ENCODE results near the gene MCTP1. TPM values are rescaled to one million over a fixed set of nuclear protein-coding genes. Genes with fewer than 3 reads are reported as not detected.

MCTP1 gene
- total RNA-seq = 10 to 100 TPM in 2 of 4 donors, 1 to 10 TPM in 2; 5.7 to 33.5 (median 17.4) TPM

DNA sequence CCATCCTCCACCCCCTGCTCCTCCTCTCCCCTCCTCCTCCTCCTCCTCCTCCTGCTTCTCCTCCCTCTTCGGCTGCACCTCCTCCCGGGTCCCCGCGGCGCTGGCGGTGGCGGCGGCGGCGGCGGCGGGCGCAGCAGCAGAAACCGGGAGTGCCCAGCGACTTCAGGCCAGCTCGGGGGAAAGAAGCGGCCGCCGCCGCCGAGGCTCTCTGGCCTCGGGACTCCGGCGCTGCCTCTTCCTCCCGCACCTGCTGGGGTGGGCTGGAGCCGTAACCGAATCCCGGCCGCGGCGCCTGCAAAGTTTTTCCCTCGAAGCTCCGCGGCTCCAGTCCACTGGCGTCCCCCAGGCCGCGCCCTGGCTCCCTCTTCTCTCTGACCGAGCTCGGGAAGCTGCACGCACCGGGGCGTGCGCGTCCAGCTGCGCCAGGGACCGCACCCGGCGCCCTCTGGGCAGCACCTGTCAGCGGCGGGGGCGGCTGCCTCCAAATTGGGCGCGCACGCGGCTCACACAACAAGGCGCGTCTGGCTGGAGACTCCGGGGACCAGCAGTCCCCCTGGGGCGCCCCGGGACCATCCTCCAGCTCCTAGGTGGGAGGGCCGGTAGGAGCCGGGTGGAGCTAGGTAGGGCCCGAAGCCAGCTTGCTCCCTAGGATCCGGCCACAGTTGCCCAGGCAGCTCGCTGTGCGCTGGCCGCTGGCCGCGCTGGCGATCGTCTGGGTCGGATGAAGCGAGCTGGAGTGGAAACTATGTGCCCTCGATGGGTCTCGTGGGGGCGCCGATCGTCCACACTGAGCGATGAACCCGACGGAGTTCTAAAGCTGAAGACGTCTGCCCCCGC is at the start of gene MCTP1:
Gene MCTP1, minus strand, starts transcription at position 523 of the 837 bp plus-strand sequence.
- Histone ChIP-seq H3K4me3 (replicated peaks in 1 of 3) (peak within 1 kb of the TSS; percentile 21 to 55 (median 46)), H3K4me1 (peaks cover 4 to 18% of the 10 kb centered on the region in 2 donors), H3K27ac (peak within 1 kb of the TSS in 1 of 3 donors; percentile 22), H3K9me3 (no peaks in the 10 kb centered on the region), H3K27me3 (no peaks in the 10 kb centered on the region), H3K36me3 (no peaks in the 10 kb centered on the region)
- WGBS, 2 donors = 2% methylated on average over 26 to 55 of the region's 83 CpGs
- peak; percentile 58 to 67 for DNase-seq
- intact Hi-C loops (cut with DNase I) = no loop called here
- no peak for TF ChIP-seq POLR2A (IDR thresholded peaks at IDR 0.05)
- TF ChIP-seq, protein P1, sequence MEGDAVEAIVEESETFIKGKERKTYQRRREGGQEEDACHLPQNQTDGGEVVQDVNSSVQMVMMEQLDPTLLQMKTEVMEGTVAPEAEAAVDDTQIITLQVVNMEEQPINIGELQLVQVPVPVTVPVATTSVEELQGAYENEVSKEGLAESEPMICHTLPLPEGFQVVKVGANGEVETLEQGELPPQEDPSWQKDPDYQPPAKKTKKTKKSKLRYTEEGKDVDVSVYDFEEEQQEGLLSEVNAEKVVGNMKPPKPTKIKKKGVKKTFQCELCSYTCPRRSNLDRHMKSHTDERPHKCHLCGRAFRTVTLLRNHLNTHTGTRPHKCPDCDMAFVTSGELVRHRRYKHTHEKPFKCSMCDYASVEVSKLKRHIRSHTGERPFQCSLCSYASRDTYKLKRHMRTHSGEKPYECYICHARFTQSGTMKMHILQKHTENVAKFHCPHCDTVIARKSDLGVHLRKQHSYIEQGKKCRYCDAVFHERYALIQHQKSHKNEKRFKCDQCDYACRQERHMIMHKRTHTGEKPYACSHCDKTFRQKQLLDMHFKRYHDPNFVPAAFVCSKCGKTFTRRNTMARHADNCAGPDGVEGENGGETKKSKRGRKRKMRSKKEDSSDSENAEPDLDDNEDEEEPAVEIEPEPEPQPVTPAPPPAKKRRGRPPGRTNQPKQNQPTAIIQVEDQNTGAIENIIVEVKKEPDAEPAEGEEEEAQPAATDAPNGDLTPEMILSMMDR (IDR thresholded peaks at IDR 0.05) = no peak

DNA sequence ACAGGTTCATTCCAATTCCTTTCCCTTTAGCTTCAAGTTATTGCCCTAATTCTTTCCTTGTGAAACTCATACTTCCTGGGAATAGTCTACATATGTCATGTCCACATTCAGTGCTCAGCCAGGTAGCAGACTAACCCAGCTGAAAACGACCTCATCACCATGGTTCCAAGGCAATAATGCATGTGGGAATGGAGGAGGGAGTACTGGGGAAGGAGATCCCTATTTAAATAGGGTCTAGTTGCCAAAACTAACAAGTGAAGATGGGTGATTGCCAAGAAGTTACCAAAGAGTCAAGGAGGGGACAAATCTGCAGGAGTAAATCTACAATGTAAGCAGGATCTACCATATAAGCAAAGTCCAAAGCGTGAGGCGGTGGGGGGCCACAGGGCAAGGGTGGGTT is 47.3 kb upstream of the MCTP1 start:
- no peaks in the 10 kb centered on the region for H3K9me3 ChIP-seq
- H3K36me3 ChIP-seq = no peaks in the 10 kb centered on the region
- no peak for DNase-seq
- no peaks in the 10 kb centered on the region for H3K4me1 ChIP-seq
- no peak overlapping the region for H3K4me3 ChIP-seq (replicated peaks in 1 of 3)
- intact Hi-C loops (cut with DNase I) = no loop called here
- no peaks in the 10 kb centered on the region for H3K27me3 ChIP-seq
- no peak for TF ChIP-seq POLR2A (IDR thresholded peaks at IDR 0.05)
- TF ChIP-seq, protein P1 (IDR thresholded peaks at IDR 0.05) = no peak
- H3K27ac ChIP-seq = no peak overlapping the region
- WGBS, 2 donors = 76 to 85% methylated on average over 3 of the region's 3 CpGs

DNA sequence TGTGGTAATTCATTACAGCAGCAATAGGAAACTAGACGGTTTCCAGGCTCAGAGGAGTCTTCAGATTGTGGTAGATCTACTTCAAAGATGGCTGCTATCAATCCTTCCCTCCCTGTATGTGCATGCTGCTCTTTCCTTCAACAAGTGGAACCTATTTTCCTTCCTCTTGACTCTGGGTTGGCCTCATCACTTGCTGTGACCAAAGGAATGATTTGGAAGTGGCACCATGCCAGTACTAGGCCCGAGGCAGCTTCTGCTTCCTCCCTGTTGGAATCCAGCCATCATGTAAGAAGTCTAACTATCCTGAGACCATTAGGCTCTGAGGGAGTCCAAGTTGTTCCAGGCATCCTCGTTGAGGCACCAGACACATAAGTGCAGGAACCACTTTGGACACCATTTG is 46.5 kb upstream of the MCTP1 start:
- Histone ChIP-seq H3K27me3 (no peaks in the 10 kb centered on the region), H3K36me3 (no peaks in the 10 kb centered on the region), H3K4me1 (no peaks in the 10 kb centered on the region), H3K4me3 (replicated peaks in 1 of 3) (no peak overlapping the region), H3K9me3 (no peaks in the 10 kb centered on the region), H3K27ac (no peak overlapping the region)
- 38 to 48% methylated on average over 3 of the region's 3 CpGs for WGBS, 2 donors
- DNase-seq = no peak
- TF ChIP-seq POLR2A (IDR thresholded peaks at IDR 0.05) = no peak
- TF ChIP-seq, protein P1 (IDR thresholded peaks at IDR 0.05) = no peak
- intact Hi-C loops (cut with DNase I) = no loop called here

DNA sequence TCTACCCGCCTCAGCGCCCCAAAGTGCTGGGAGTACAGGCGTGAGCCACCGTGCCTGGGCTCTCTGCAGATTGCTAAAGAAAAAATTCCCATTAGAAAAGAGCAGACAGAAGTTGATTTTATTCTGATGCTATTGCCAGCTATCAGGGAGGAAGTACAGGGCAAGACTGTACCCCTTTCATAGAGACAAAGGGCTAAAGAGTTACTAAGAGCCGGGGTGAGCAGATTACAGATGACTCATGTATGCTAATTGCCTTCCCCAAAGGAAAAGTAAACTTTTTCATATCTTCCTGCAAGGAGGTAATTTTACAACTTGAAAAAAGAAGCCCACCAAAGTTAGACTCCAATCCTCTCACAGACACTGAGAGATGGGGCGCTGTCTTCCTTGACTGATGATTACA is 42.3 kb upstream of the MCTP1 start:
- Histone ChIP-seq H3K27me3 (no peaks in the 10 kb centered on the region), H3K4me3 (replicated peaks in 1 of 3) (no peak overlapping the region), H3K4me1 (no peaks in the 10 kb centered on the region), H3K9me3 (no peaks in the 10 kb centered on the region), H3K27ac (no peak overlapping the region), H3K36me3 (no peaks in the 10 kb centered on the region)
- TF ChIP-seq, protein P1 (IDR thresholded peaks at IDR 0.05) = no peak
- no peak for TF ChIP-seq POLR2A (IDR thresholded peaks at IDR 0.05)
- no peak for DNase-seq
- WGBS, 2 donors = 73 to 90% methylated on average over 6 of the region's 6 CpGs
- intact Hi-C loops (cut with DNase I) = no loop called here

DNA sequence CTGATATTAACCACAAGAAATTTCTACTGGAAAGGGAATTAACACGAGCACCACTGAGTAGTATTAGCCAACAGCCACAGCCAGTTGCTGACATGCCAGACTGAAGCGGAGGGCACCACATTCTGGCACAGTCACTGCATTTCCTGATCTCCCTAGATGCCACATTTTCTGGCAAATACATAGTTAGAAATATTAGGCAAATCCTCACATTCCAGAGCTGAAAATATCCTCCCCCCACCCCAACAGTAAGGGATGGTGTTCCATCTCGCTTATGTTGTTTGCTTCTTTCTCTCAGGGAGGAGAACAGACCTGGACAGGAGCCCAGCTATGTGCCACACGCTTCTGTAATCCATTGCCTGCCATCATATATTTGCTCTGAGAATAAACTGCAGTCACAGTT is 32.8 kb upstream of the MCTP1 start:
- Histone ChIP-seq H3K9me3 (no peaks in the 10 kb centered on the region), H3K27me3 (no peaks in the 10 kb centered on the region), H3K4me3 (replicated peaks in 1 of 3) (no peak overlapping the region), H3K4me1 (no peaks in the 10 kb centered on the region), H3K36me3 (no peaks in the 10 kb centered on the region), H3K27ac (no peak overlapping the region)
- DNase-seq = no peak
- TF ChIP-seq, protein P1 (IDR thresholded peaks at IDR 0.05) = no peak
- TF ChIP-seq POLR2A (IDR thresholded peaks at IDR 0.05) = no peak
- intact Hi-C loops (cut with DNase I) = no loop called here
- 60 to 69% methylated on average over 4 of the region's 4 CpGs for WGBS, 2 donors
